OCI-LY7 (cell line): ENCODE measurements around the gene BAHCC1. TPM values are rescaled to one million over a fixed set of nuclear protein-coding genes. Genes with fewer than 3 reads are reported as not detected.

Source experiments
- BruUV-seq: library from RNA; stranded (reverse); fragments of 400-500 nt; replicated peaks from 2 replicates; lab custom pipeline; 2021; lab: Mats Ljungman, UMichigan
- CTCF ChIA-PET: fragments of 300-600 bp; sonication (Branson Sonifier 250); formaldehyde crosslinking; loops from one replicate; lab custom pipeline; 2022; ENCODE audit warnings: antibody characterized with exemption; ENCODE audit not compliant: unreplicated experiment; lab: Charles Lee
- POLR2A ChIA-PET: fragments of 300-600 bp; sonication (Branson Sonifier 250); formaldehyde crosslinking; loops from one replicate; lab custom pipeline; 2022; ENCODE audit warnings: antibody characterized with exemption; lab: Charles Lee
- DNase-seq: peaks from one replicate; pipeline ENCODE4 v3.0.0-alpha.2; 2015; ENCODE audit warnings: low spot score
- H2AFZ ChIP-seq: fragments of 200-600 bp; sonication (generic), shearing (Covaris generic); 2 replicates; pipeline ENCODE4 v1.6.1; 2014; ENCODE audit warnings: mild to moderate bottlenecking, antibody characterized with exemption, low read length, moderate library complexity
- H3K27ac ChIP-seq: fragments of 200-600 bp; sonication (generic); 2 replicates; pipeline ENCODE4 v1.5.1; 2014; ENCODE audit warnings: mixed run types, low read depth, mild to moderate bottlenecking, moderate library complexity, low read length, inconsistent platforms; ENCODE audit not compliant: poor library complexity, severe bottlenecking
- H3K36me3 ChIP-seq: fragments of 200-600 bp; sonication (generic); 2 replicates; pipeline ENCODE4 v1.6.1; 2014; ENCODE audit warnings: mild to moderate bottlenecking, antibody characterized with exemption, low read length, moderate library complexity, mixed read lengths; ENCODE audit not compliant: insufficient read depth
- H3K4me1 ChIP-seq: fragments of 200-600 bp; sonication (generic); 2 replicates; pipeline ENCODE4 v1.5.1; 2014; ENCODE audit warnings: mild to moderate bottlenecking, low read length; ENCODE audit not compliant: insufficient read depth, poor library complexity, severe bottlenecking
- H3K4me2 ChIP-seq: fragments of 200-600 bp; sonication (generic); 2 replicates; pipeline ENCODE4 v1.6.1; 2014; ENCODE audit warnings: mild to moderate bottlenecking, low read length
- H3K4me3 ChIP-seq: fragments of 200-600 bp; sonication (generic); 2 replicates; pipeline ENCODE4 v1.5.1; 2014; ENCODE audit warnings: mild to moderate bottlenecking, low read depth, low read length; ENCODE audit not compliant: poor library complexity, severe bottlenecking
- H3K79me2 ChIP-seq: fragments of 200-600 bp; sonication (generic); 2 replicates; pipeline ENCODE4 v1.6.1; 2016; ENCODE audit warnings: low read depth, mild to moderate bottlenecking, low read length, moderate library complexity, mixed read lengths; ENCODE audit not compliant: insufficient read depth
- H3K9me2 ChIP-seq: fragments of 200-600 bp; sonication (generic); 2 replicates; pipeline ENCODE4 v1.6.1; 2016; ENCODE audit warnings: mild to moderate bottlenecking, low read length, mixed read lengths; ENCODE audit not compliant: insufficient read depth
- H3K9me3 ChIP-seq: fragments of 200-600 bp; sonication (generic); 2 replicates; pipeline ENCODE4 v1.6.1; 2014; ENCODE audit warnings: mild to moderate bottlenecking, mixed run types, low read length, mixed read lengths
- H4K20me1 ChIP-seq: fragments of 200-600 bp; sonication (generic); 2 replicates; pipeline ENCODE4 v1.6.1; 2014; ENCODE audit warnings: mild to moderate bottlenecking, antibody characterized with exemption, low read length, moderate library complexity, mixed read lengths; ENCODE audit not compliant: insufficient read depth
- EZH2phosphoT487 ChIP-seq: fragments of 200-600 bp; sonication (generic); IDR thresholded peaks from 2 replicates; pipeline ENCODE4 v1.6.1; 2018; ENCODE audit warnings: low read depth, borderline replicate concordance, mild to moderate bottlenecking, mixed run types, antibody characterized with exemption, low read length, moderate library complexity, mixed read lengths
- intact Hi-C: fragments of 100-400 bp; cut with micrococcal nuclease; formaldehyde crosslinking; loops from one replicate; pipeline ENCODE4 v1.10.0; 2022; ENCODE audit not compliant: unreplicated experiment
- total RNA-seq, 2 experiments: library from RNA; depleted of rRNA in 1 of 2; stranded (reverse); fragments of >200 nt in 1 of 2; shearing (Covaris generic) in 1 of 2; gene quantifications; 2 replicates each; pipeline ENCODE4 v1.2.3, GENCODE V29; 2014 to 2022
- TF ChIP-seq, protein P1 (sequence below): fragments of 200-600 bp; sonication (generic); conservative IDR thresholded peaks from 2 replicates; pipeline ENCODE4 v1.5.1; 2014; ENCODE audit warnings: mild to moderate bottlenecking, antibody characterized with exemption, low read length, moderate library complexity, mixed read lengths

BAHCC1 gene
- total RNA-seq, 2 experiments from 2014 or later: 5.2 to 5.5 TPM

DNA sequence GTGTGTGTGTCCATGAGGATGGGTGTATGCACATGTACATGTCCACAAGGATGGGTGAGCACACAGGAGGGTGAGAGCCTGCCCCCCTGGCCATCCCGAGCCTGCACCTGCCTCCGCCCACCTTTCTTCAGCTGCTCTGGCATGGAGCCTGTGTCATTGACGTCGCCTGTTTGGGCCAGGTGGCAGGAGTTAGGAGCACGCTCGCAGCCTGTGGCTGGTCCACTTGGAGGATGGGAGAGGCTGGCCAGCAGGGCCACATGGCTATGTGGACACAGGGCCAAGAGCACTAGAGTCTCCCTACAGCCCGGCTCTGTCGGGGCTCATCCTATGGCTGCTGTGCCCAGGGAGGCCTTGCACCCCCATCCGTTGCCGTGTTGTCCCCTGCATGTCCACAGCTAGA, 21.4 kb downstream of the BAHCC1 start:
- Histone ChIP-seq H2AFZ (no peak overlapping the region), H3K36me3 (no peaks in the 10 kb centered on the region), H3K4me1 (no peaks in the 10 kb centered on the region), H4K20me1 (no peaks in the 10 kb centered on the region), H3K9me2 (no peaks in the 10 kb centered on the region), H3K79me2 (no peaks in the 10 kb centered on the region), H3K9me3 (no peaks in the 10 kb centered on the region), H3K4me3 (no peak overlapping the region), H3K27ac (no peak overlapping the region), H3K4me2 (no peak overlapping the region)
- no peak for DNase-seq
- POLR2A ChIA-PET: no interaction called here
- CTCF ChIA-PET: no interaction called here
- intact Hi-C loops: no loop called here
- no TSS peak for BruUV-seq
- TF ChIP-seq, protein P1, sequence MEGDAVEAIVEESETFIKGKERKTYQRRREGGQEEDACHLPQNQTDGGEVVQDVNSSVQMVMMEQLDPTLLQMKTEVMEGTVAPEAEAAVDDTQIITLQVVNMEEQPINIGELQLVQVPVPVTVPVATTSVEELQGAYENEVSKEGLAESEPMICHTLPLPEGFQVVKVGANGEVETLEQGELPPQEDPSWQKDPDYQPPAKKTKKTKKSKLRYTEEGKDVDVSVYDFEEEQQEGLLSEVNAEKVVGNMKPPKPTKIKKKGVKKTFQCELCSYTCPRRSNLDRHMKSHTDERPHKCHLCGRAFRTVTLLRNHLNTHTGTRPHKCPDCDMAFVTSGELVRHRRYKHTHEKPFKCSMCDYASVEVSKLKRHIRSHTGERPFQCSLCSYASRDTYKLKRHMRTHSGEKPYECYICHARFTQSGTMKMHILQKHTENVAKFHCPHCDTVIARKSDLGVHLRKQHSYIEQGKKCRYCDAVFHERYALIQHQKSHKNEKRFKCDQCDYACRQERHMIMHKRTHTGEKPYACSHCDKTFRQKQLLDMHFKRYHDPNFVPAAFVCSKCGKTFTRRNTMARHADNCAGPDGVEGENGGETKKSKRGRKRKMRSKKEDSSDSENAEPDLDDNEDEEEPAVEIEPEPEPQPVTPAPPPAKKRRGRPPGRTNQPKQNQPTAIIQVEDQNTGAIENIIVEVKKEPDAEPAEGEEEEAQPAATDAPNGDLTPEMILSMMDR: no peak
- no peak for TF ChIP-seq EZH2phosphoT487

- Histone ChIP-seq H3K4me3 (no peak overlapping the region), H3K9me2 (no peaks in the 10 kb centered on the region), H3K4me2 (no peak overlapping the region), H2AFZ (no peak overlapping the region), H3K36me3 (no peaks in the 10 kb centered on the region), H3K79me2 (no peaks in the 10 kb centered on the region), H4K20me1 (no peaks in the 10 kb centered on the region), H3K4me1 (no peaks in the 10 kb centered on the region), H3K9me3 (no peaks in the 10 kb centered on the region), H3K27ac (no peak overlapping the region)
- TF ChIP-seq EZH2phosphoT487: no peak
- TF ChIP-seq, protein P1: no peak
- CTCF ChIA-PET: no interaction called here
- BruUV-seq: no TSS peak
- POLR2A ChIA-PET: no interaction called here
- intact Hi-C loops: no loop called here
- DNase-seq: no peak
These were observed 22.0 kb downstream of the BAHCC1 start for GRCh38 chr17:81417049-81417878.
